Gastroesophageal sphincter (tissue), 3 donors: ENCODE results near the gene CELSR1.

Source experiments
- CTCF ChIP-seq, 4 experiments: fragments of 200-600 bp in 2 of 4; fragments of 450-650 bp in 2 of 4; sonication (generic) in 1 of 4; IDR thresholded peaks; one replicate each; pipeline ENCODE4 v1.5.1; 2017 to 2019; ENCODE audit warnings: antibody characterized with exemption in 4 of 4, mild to moderate bottlenecking in 2 of 4, moderate library complexity in 2 of 4
- POLR2A ChIP-seq, 2 donors: fragments of 450-650 bp; IDR thresholded peaks; one replicate each; pipeline ENCODE4 v1.6.1; 2017; ENCODE audit warnings: antibody characterized with exemption in 2 of 2, mild to moderate bottlenecking in 2 of 2, moderate library complexity in 1 of 2

GRCh38 chr22:46382524-46382923, 154.9 kb downstream of the CELSR1 start:
- no peak for TF ChIP-seq CTCF (IDR thresholded peaks at IDR 0.05)
- TF ChIP-seq POLR2A (IDR thresholded peaks at IDR 0.05): no peak
